Karpas-422 (cell line): ENCODE data around the gene RYR2. TPM values are rescaled to one million over a fixed set of nuclear protein-coding genes. Genes with fewer than 3 reads are reported as not detected.

Experiments used
- DNase-seq: peaks from one replicate; pipeline ENCODE4 v3.0.0-alpha.2; 2015
- H2AFZ ChIP-seq: fragments of 200-600 bp; sonication (generic); 2 replicates; pipeline ENCODE4 v1.6.1; 2014; ENCODE audit warnings: antibody characterized with exemption, low read length, mixed read lengths
- H3K27ac ChIP-seq: fragments of 200-600 bp; sonication (generic); 2 replicates; pipeline ENCODE4 v1.5.1; 2014; ENCODE audit warnings: mild to moderate bottlenecking, low read length, moderate library complexity
- H3K27me3 ChIP-seq: fragments of 200-600 bp; sonication (generic); 2 replicates; pipeline ENCODE4 v1.6.1; 2014; ENCODE audit warnings: low read length, mixed read lengths
- H3K36me3 ChIP-seq: fragments of 200-600 bp; sonication (generic); 2 replicates; pipeline ENCODE4 v1.6.1; 2014; ENCODE audit warnings: low read length, mixed read lengths; ENCODE audit not compliant: insufficient read depth
- H3K4me1 ChIP-seq: fragments of 200-600 bp; sonication (generic); 2 replicates; pipeline ENCODE4 v1.6.1; 2014; ENCODE audit warnings: mild to moderate bottlenecking, low read length, mixed read lengths
- H3K4me2 ChIP-seq: fragments of 200-600 bp; sonication (generic); 2 replicates; pipeline ENCODE4 v1.6.1; 2014; ENCODE audit warnings: low read length, low read depth, mild to moderate bottlenecking; ENCODE audit not compliant: poor library complexity, severe bottlenecking
- H3K4me3 ChIP-seq: fragments of 200-600 bp; sonication (generic); 2 replicates; pipeline ENCODE4 v1.5.1; 2014; ENCODE audit warnings: mild to moderate bottlenecking, antibody characterized with exemption, low read length, mixed read lengths
- H3K79me2 ChIP-seq: fragments of 200-600 bp; sonication (generic); 2 replicates; pipeline ENCODE4 v1.6.1; 2014; ENCODE audit warnings: mild to moderate bottlenecking, low read length, mixed read lengths
- H3K9ac ChIP-seq: fragments of 200-600 bp; sonication (generic); 2 replicates; pipeline ENCODE4 v1.6.0; 2014; ENCODE audit warnings: low read length
- H3K9me2 ChIP-seq: fragments of 200-600 bp; sonication (generic), shearing (Covaris generic); replicated peaks from 2 replicates; pipeline ENCODE4 v1.6.0; 2014; ENCODE audit warnings: mild to moderate bottlenecking, low read length, moderate library complexity; ENCODE audit not compliant: insufficient read depth
- H3K9me3 ChIP-seq: fragments of 300-700, 200-600 bp; sonication (generic); 2 replicates; pipeline ENCODE4 v1.6.1; 2014; ENCODE audit warnings: low read length, mixed read lengths
- H4K20me1 ChIP-seq: fragments of 200-600 bp; sonication (generic); 2 replicates; pipeline ENCODE4 v1.6.1; 2014; ENCODE audit warnings: mild to moderate bottlenecking, antibody characterized with exemption, low read length, low read depth; ENCODE audit not compliant: insufficient read depth
- total RNA-seq: library from RNA; depleted of rRNA; stranded (reverse); fragments of >200 nt; shearing (Covaris generic); gene quantifications from 2 replicates; pipeline ENCODE4 v1.2.3, GENCODE V29; 2014; ENCODE audit warnings: low replicate concordance

The RYR2 gene
- total RNA-seq, 1 experiment from 2014 or later = not detected

- Histone ChIP-seq H4K20me1 (no peaks in the 10 kb centered on the region), H3K4me3 (no peak overlapping the region), H3K9ac (no peak overlapping the region), H3K27ac (no peak overlapping the region), H3K4me1 (no peaks in the 10 kb centered on the region), H3K79me2 (no peaks in the 10 kb centered on the region), H3K4me2 (no peak overlapping the region), H3K9me2 (no peaks in the 10 kb centered on the region), H3K36me3 (no peaks in the 10 kb centered on the region), H3K27me3 (no peaks in the 10 kb centered on the region), H2AFZ (no peak overlapping the region), H3K9me3 (no peaks in the 10 kb centered on the region)
- DNase-seq = no peak
Observed at GRCh38 chr1:237411621-237412020, 369.6 kb downstream of the RYR2 start.

DNA sequence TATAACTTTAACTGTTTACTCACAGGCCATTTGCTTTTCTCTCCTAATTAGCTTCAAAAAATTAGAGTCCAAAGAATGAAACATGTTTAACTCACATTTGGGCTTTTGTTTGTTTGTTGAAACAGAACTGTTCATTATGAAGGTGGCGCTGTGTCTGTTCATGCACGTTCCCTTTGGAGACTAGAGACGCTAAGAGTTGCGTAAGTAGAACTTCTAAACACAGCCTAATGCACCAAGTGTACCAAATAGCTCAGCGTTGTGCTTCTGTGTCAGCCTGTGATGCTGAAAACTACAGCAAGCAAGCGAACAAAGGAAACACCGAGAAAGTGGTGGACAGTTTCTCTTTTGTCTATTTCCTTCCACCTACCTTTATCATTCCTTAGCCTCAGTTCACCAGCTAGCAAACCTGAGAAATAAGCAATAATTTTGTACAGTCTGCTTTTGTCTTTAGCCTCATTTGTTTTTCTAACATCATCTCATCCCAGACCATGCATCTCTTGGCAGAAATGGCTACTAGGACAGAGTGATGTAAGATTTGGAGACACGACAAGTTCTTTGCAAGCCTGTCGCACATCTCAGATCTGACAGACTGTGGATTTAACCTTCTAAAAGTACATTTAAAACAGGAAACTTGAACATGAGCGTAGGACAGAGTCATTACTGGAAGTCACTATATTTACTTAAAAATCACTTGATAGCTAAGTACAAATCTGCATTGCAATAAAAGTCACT is 375.1 kb downstream of the RYR2 start:
- DNase-seq = no peak
- no peak overlapping the region for H3K4me2 ChIP-seq
- H2AFZ ChIP-seq = no peak overlapping the region
- no peaks in the 10 kb centered on the region for H3K79me2 ChIP-seq
- no peaks in the 10 kb centered on the region for H3K27me3 ChIP-seq
- no peak overlapping the region for H3K9ac ChIP-seq
- no peaks in the 10 kb centered on the region for H3K9me3 ChIP-seq
- H3K36me3 ChIP-seq = no peaks in the 10 kb centered on the region
- no peaks in the 10 kb centered on the region for H4K20me1 ChIP-seq
- no peak overlapping the region for H3K4me3 ChIP-seq
- no peaks in the 10 kb centered on the region for H3K9me2 ChIP-seq
- H3K27ac ChIP-seq = no peak overlapping the region
- no peaks in the 10 kb centered on the region for H3K4me1 ChIP-seq

GRCh38 chr1:237428809-237429208 is 386.8 kb downstream of the RYR2 start:
- no peaks in the 10 kb centered on the region for H3K9me2 ChIP-seq
- no peaks in the 10 kb centered on the region for H3K9me3 ChIP-seq
- no peaks in the 10 kb centered on the region for H3K79me2 ChIP-seq
- no peak for DNase-seq
- no peaks in the 10 kb centered on the region for H3K4me1 ChIP-seq
- no peaks in the 10 kb centered on the region for H3K27me3 ChIP-seq
- no peak overlapping the region for H2AFZ ChIP-seq
- H3K9ac ChIP-seq = no peak overlapping the region
- H3K4me3 ChIP-seq = no peak overlapping the region
- no peak overlapping the region for H3K4me2 ChIP-seq
- no peaks in the 10 kb centered on the region for H4K20me1 ChIP-seq
- H3K27ac ChIP-seq = no peak overlapping the region
- no peaks in the 10 kb centered on the region for H3K36me3 ChIP-seq

GRCh38 chr1:237429252-237429651 is 387.3 kb downstream of the RYR2 start:
- no peak for DNase-seq
- no peak overlapping the region for H3K4me3 ChIP-seq
- H2AFZ ChIP-seq = no peak overlapping the region
- H3K9ac ChIP-seq = no peak overlapping the region
- H3K9me3 ChIP-seq = no peaks in the 10 kb centered on the region
- no peaks in the 10 kb centered on the region for H3K4me1 ChIP-seq
- no peaks in the 10 kb centered on the region for H3K9me2 ChIP-seq
- no peaks in the 10 kb centered on the region for H3K79me2 ChIP-seq
- no peak overlapping the region for H3K4me2 ChIP-seq
- no peak overlapping the region for H3K27ac ChIP-seq
- no peaks in the 10 kb centered on the region for H4K20me1 ChIP-seq
- no peaks in the 10 kb centered on the region for H3K27me3 ChIP-seq
- no peaks in the 10 kb centered on the region for H3K36me3 ChIP-seq

GRCh38 chr1:237431448-237431847 is 389.5 kb downstream of the RYR2 start:
- Histone ChIP-seq H3K9me2 (no peaks in the 10 kb centered on the region), H3K4me3 (no peak overlapping the region), H2AFZ (no peak overlapping the region), H3K4me2 (no peak overlapping the region), H3K9me3 (no peaks in the 10 kb centered on the region), H3K79me2 (no peaks in the 10 kb centered on the region), H3K27me3 (no peaks in the 10 kb centered on the region), H3K36me3 (no peaks in the 10 kb centered on the region), H4K20me1 (no peaks in the 10 kb centered on the region), H3K27ac (no peak overlapping the region), H3K9ac (no peak overlapping the region), H3K4me1 (no peaks in the 10 kb centered on the region)
- DNase-seq = no peak

GRCh38 chr1:237440346-237440745 is 398.4 kb downstream of the RYR2 start:
- Histone ChIP-seq H2AFZ (no peak overlapping the region), H3K4me2 (no peak overlapping the region), H3K27ac (no peak overlapping the region), H3K4me1 (peaks cover 6% of the 10 kb centered on the region), H4K20me1 (no peaks in the 10 kb centered on the region), H3K36me3 (no peaks in the 10 kb centered on the region), H3K79me2 (no peaks in the 10 kb centered on the region), H3K9ac (no peak overlapping the region), H3K27me3 (no peaks in the 10 kb centered on the region), H3K4me3 (no peak overlapping the region), H3K9me2 (no peaks in the 10 kb centered on the region), H3K9me3 (no peaks in the 10 kb centered on the region)
- no peak for DNase-seq

DNA sequence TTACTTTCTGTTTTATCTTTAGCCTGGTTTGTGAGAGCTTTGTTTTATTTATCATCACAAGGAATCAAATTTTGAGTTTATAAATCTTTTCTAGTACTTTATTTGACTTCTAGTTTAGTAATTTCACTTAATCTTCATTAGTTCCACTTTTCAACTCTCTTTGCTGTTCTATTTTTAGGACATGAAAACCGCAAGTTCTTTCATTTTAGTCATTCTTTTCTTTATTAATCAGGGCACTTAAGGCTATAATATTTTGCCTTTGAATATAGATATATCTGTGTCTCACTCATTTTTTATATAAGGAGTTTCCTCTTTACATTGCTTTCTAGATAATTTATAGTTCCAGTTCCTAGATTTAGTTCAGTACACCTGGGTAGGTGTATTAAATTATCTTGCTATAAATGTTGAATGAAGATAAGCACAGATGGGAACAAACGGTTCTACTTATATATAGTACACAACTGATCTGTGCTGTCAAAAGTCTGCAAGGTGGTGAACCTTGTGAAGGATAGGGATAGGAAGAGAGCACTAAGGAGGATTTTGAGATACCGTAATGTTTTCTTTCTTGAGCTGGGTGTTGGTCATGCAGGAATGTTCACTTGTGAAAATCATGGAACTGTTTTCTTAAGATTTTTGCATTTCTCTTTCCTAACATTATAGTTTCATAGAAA is 402.3 kb downstream of the RYR2 start:
- DNase-seq = peak; percentile 47
- Histone ChIP-seq H3K9ac (no peak overlapping the region), H4K20me1 (no peaks in the 10 kb centered on the region), H3K27me3 (no peaks in the 10 kb centered on the region), H3K4me1 (peaks cover 6% of the 10 kb centered on the region), H3K27ac (no peak overlapping the region), H3K36me3 (no peaks in the 10 kb centered on the region), H2AFZ (no peak overlapping the region), H3K9me3 (no peaks in the 10 kb centered on the region), H3K4me2 (no peak overlapping the region), H3K4me3 (no peak overlapping the region), H3K79me2 (no peaks in the 10 kb centered on the region), H3K9me2 (no peaks in the 10 kb centered on the region)

- Histone ChIP-seq H4K20me1 (no peaks in the 10 kb centered on the region), H3K4me3 (no peak overlapping the region), H3K4me1 (peaks cover 6% of the 10 kb centered on the region), H3K36me3 (no peaks in the 10 kb centered on the region), H2AFZ (no peak overlapping the region), H3K9me2 (no peaks in the 10 kb centered on the region), H3K27me3 (no peaks in the 10 kb centered on the region), H3K79me2 (no peaks in the 10 kb centered on the region), H3K9ac (no peak overlapping the region), H3K9me3 (no peaks in the 10 kb centered on the region), H3K4me2 (no peak overlapping the region), H3K27ac (no peak overlapping the region)
- DNase-seq = no peak
Observed at GRCh38 chr1:237448042-237448441, 406.1 kb downstream of the RYR2 start.
